Peyer's patch (tissue), 4 donors: ENCODE data around the gene ARMC8.

ENCODE experiments used
- CTCF ChIP-seq, 6 experiments: fragments of 450-650 bp in 4 of 6; fragments of 200-600 bp in 2 of 6; sonication (generic) in 1 of 6; IDR thresholded peaks; one replicate each; pipeline ENCODE4 v1.5.1; 2017 to 2019; ENCODE audit warnings: antibody characterized with exemption in 6 of 6, mild to moderate bottlenecking in 3 of 6, moderate library complexity in 1 of 6
- POLR2A ChIP-seq, 2 donors: fragments of 450-650 bp; IDR thresholded peaks; one replicate each; pipeline ENCODE4 v1.5.1; 2017; ENCODE audit warnings: antibody characterized with exemption in 2 of 2, mild to moderate bottlenecking in 2 of 2, moderate library complexity in 2 of 2

- TF ChIP-seq CTCF (IDR thresholded peaks at IDR 0.05): no peak
- TF ChIP-seq POLR2A (IDR thresholded peaks at IDR 0.05): no peak
Measured at GRCh38 chr3:138154534-138154933, 32.6 kb upstream of the ARMC8 start.
